ENCODE data around the gene SLC1A2.

The SLC1A2 gene

DNA sequence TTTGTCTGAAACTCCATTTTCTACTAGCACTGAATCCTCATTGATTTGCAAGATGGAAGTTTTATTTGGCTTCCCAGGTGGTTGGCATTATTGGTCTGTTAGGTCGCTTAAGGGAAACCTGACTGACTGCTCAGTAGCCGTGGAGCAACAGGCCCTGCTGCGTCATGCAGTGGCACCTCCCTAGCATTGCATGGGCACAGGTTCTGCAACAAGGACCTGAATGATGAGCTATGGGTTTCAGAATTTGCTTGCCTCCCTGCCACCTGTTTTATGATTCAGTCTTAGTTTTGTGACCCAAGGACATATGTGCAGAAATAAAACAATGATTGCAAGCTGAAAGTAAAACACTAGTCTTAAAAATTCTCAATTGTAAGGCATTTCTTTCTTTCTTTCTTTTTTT lies 128.5 kb downstream of the SLC1A2 start:
- Histone ChIP-seq H3F3A (ENCODE audit: low read depth) (no peaks in the 10 kb centered on the region), H3K4me3 (ENCODE audit: low read length, poor library complexity, severe bottlenecking) (no peak overlapping the region), H3K9me2 (replicated peaks; ENCODE audit: low read depth, low read length) (no peaks in the 10 kb centered on the region), H3K27me3 (ENCODE audit: insufficient read depth, low read length, poor library complexity, severe bottlenecking) (no peaks in the 10 kb centered on the region), H3K9ac (ENCODE audit: low read depth, low read length, poor library complexity, severe bottlenecking) (no peak overlapping the region), H4K20me1 (ENCODE audit: insufficient read depth, low read length, poor library complexity, severe bottlenecking) (no peaks in the 10 kb centered on the region), H3K4me2 (ENCODE audit: low read depth, low read length, poor library complexity, severe bottlenecking) (no peak overlapping the region), H2AFZ (ENCODE audit: low read length) (no peak overlapping the region), H3K36me3 (ENCODE audit: insufficient read depth, low read length) (no peaks in the 10 kb centered on the region), H3K79me2 (ENCODE audit: insufficient read depth, low read length) (no peaks in the 10 kb centered on the region), H3K4me1 (ENCODE audit: insufficient read depth, low read length, poor library complexity, severe bottlenecking) (peaks cover 12% of the 10 kb centered on the region), H3K9me3 (ENCODE audit: insufficient read depth, low read depth, low read length) (no peaks in the 10 kb centered on the region)
- TF ChIP-seq, protein P1, sequence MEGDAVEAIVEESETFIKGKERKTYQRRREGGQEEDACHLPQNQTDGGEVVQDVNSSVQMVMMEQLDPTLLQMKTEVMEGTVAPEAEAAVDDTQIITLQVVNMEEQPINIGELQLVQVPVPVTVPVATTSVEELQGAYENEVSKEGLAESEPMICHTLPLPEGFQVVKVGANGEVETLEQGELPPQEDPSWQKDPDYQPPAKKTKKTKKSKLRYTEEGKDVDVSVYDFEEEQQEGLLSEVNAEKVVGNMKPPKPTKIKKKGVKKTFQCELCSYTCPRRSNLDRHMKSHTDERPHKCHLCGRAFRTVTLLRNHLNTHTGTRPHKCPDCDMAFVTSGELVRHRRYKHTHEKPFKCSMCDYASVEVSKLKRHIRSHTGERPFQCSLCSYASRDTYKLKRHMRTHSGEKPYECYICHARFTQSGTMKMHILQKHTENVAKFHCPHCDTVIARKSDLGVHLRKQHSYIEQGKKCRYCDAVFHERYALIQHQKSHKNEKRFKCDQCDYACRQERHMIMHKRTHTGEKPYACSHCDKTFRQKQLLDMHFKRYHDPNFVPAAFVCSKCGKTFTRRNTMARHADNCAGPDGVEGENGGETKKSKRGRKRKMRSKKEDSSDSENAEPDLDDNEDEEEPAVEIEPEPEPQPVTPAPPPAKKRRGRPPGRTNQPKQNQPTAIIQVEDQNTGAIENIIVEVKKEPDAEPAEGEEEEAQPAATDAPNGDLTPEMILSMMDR (conservative IDR thresholded peaks at IDR 0.05; ENCODE audit: low read length) = no peak
- TF ChIP-seq EZH2phosphoT487 (IDR thresholded peaks at IDR 0.05; ENCODE audit: borderline replicate concordance) = no peak

DNA sequence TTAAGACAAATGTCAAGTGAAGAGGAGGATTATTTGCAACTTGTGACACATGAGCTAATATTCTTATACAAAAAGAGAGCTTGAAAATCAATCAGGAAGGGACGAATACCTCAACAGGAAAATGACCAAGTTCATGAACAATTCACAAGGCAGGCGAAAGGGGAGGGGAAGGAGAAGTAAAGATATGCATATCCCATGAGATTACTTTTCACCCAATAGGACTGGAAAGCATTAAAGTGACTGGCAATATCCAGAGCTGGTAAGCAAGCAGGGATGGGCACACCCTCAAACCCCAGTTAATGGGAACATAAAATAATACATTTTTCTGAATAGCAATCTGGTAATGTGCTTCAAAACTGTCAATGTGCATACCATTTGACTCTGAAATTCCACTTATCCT lies 129.5 kb downstream of the SLC1A2 start:
- no peaks in the 10 kb centered on the region for H3K79me2 ChIP-seq (ENCODE audit: insufficient read depth, low read length)
- H4K20me1 ChIP-seq (ENCODE audit: insufficient read depth, low read length, poor library complexity, severe bottlenecking) = no peaks in the 10 kb centered on the region
- H3K27me3 ChIP-seq (ENCODE audit: insufficient read depth, low read length, poor library complexity, severe bottlenecking) = no peaks in the 10 kb centered on the region
- no peaks in the 10 kb centered on the region for H3K36me3 ChIP-seq (ENCODE audit: insufficient read depth, low read length)
- H3K9me2 ChIP-seq (replicated peaks; ENCODE audit: low read depth, low read length) = no peaks in the 10 kb centered on the region
- H3K9ac ChIP-seq (ENCODE audit: low read depth, low read length, poor library complexity, severe bottlenecking) = no peak overlapping the region
- TF ChIP-seq, protein P1 (conservative IDR thresholded peaks at IDR 0.05; ENCODE audit: low read length) = no peak
- TF ChIP-seq EZH2phosphoT487 (IDR thresholded peaks at IDR 0.05; ENCODE audit: borderline replicate concordance) = no peak
- no peak overlapping the region for H3K4me2 ChIP-seq (ENCODE audit: low read depth, low read length, poor library complexity, severe bottlenecking)
- H3F3A ChIP-seq (ENCODE audit: low read depth) = no peaks in the 10 kb centered on the region
- H3K4me3 ChIP-seq (ENCODE audit: low read length, poor library complexity, severe bottlenecking) = no peak overlapping the region
- peaks cover 12% of the 10 kb centered on the region for H3K4me1 ChIP-seq (ENCODE audit: insufficient read depth, low read length, poor library complexity, severe bottlenecking)
- H2AFZ ChIP-seq (ENCODE audit: low read length) = no peak overlapping the region
- no peaks in the 10 kb centered on the region for H3K9me3 ChIP-seq (ENCODE audit: insufficient read depth, low read depth, low read length)

DNA sequence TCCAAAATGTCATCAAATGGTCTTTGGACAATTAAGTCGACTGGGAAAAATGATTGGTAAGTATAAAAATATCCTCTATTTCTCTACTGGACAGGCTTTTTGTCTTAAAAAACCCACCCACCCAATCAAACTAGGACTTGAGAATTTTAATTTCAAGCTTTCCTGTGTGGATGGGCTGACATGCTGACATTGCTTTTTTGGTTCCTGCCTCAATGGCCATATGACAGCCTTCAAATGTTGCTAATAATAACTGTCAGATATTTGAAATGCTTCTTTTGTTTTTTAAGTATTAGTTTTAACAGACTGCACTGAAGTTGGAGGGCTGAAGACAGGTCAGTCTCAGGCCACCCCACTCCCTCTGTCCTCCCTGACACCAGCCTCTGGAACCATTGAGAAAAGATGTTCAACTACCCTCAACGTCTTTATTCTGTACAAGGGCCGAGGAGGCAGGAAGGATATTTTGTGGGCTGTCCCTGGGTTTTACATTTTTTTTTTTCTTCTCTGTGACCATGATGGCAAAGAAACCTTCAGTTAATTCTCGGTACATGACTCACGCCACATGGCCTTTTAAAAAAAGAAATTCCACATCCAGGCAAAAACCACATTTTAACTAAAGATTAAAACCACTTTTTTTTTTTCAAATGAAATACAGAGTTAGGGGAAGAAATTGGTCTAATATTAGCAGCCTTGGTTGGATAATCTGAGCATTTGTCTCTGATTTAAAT lies 130.4 kb downstream of the SLC1A2 start:
- Histone ChIP-seq H3K4me3 (ENCODE audit: low read length, poor library complexity, severe bottlenecking) (no peak overlapping the region), H3K9me3 (ENCODE audit: insufficient read depth, low read depth, low read length) (no peaks in the 10 kb centered on the region), H3K4me2 (ENCODE audit: low read depth, low read length, poor library complexity, severe bottlenecking) (peak overlapping the region; percentile 2), H3K27me3 (ENCODE audit: insufficient read depth, low read length, poor library complexity, severe bottlenecking) (no peaks in the 10 kb centered on the region), H4K20me1 (ENCODE audit: insufficient read depth, low read length, poor library complexity, severe bottlenecking) (no peaks in the 10 kb centered on the region), H3K4me1 (ENCODE audit: insufficient read depth, low read length, poor library complexity, severe bottlenecking) (peaks cover 12% of the 10 kb centered on the region), H3F3A (ENCODE audit: low read depth) (no peaks in the 10 kb centered on the region), H2AFZ (ENCODE audit: low read length) (peak overlapping the region; percentile 62; the same call in 1 of the 2 replicates), H3K9ac (ENCODE audit: low read depth, low read length, poor library complexity, severe bottlenecking) (no peak overlapping the region), H3K9me2 (replicated peaks; ENCODE audit: low read depth, low read length) (no peaks in the 10 kb centered on the region), H3K36me3 (ENCODE audit: insufficient read depth, low read length) (no peaks in the 10 kb centered on the region), H3K79me2 (ENCODE audit: insufficient read depth, low read length) (no peaks in the 10 kb centered on the region)
- TF ChIP-seq, protein P1 (conservative IDR thresholded peaks at IDR 0.05; ENCODE audit: low read length) = no peak
- TF ChIP-seq EZH2phosphoT487 (IDR thresholded peaks at IDR 0.05; ENCODE audit: borderline replicate concordance) = no peak

Measured in Loucy (cell line).